ENCODE results near the gene POLD1. TPM values are rescaled to one million over a fixed set of nuclear protein-coding genes. Genes with fewer than 3 reads are reported as not detected.

The POLD1 gene
- total and polyA plus RNA-seq, 2 of the 13 experiments (the other 11 are each of a cell fraction or from before 2014, with no cell fraction given) = 17.4 to 54.0 TPM

GRCh38 chr19:50392759-50393158 is 8.6 kb downstream of the POLD1 start:
- no peaks in the 10 kb centered on the region for H4K20me1 ChIP-seq (ENCODE audit: insufficient read depth, low read length)
- intact Hi-C loops (cut with micrococcal nuclease; ENCODE audit: unreplicated experiment) (no loop called here), in situ Hi-C loops (cut with HindIII; ENCODE audit: extremely low pct_ligation_motif_present, low pct_unique_long_range_greater_than_20kb) (no loop called here)
- no peak overlapping the region for H3K27ac ChIP-seq (ENCODE audit: extremely low read length, insufficient read depth, low read length)
- no peak overlapping the region for H3K9ac ChIP-seq (ENCODE audit: insufficient read depth, low read depth, low read length)
- no peak for FAIRE-seq
- WGBS (ENCODE audit: low lambda C conversion rate) = 90% methylated on average over 5 of the region's 5 CpGs
- ChIA-PET CTCF (ENCODE audit: low intra/inter-chr PET ratio, low total read pairs) (no interaction called here), POLR2A (interaction anchor here (2.6 kb wide), 1 partner anchor 8 kb away, joined by 7 read pairs; the partner anchor contains the start of gene POLD1)
- DNase-seq (ENCODE audit: low spot score) = no peak
- no peak overlapping the region for H3K4me2 ChIP-seq (ENCODE audit: low read depth, low read length)
- H3K9me3 ChIP-seq (ENCODE audit: low read length) = no peaks in the 10 kb centered on the region
- no TSS peak for BruUV-seq (replicated peaks)
- no peaks in the 10 kb centered on the region for H3K27me3 ChIP-seq (ENCODE audit: control insufficient read depth in 1 of 2, insufficient read depth in 2 of 2, low read length in 2 of 2)
- H3K4me1 ChIP-seq (ENCODE audit: insufficient read depth, low read length) = no peaks in the 10 kb centered on the region
- TF ChIP-seq ZNF510 (CRISPR knock-in tag; IDR thresholded peaks at IDR 0.05; ENCODE audit: low read depth) (no peak), TRAFD1 (CRISPR knock-in tag; IDR thresholded peaks at IDR 0.05; ENCODE audit: borderline replicate concordance) (no peak), NKX3-1 (CRISPR knock-in tag; IDR thresholded peaks at IDR 0.05) (no peak), ZNF704 (CRISPR knock-in tag; IDR thresholded peaks at IDR 0.05; ENCODE audit: borderline replicate concordance) (no peak), ZNF773 (CRISPR knock-in tag; IDR thresholded peaks at IDR 0.05; ENCODE audit: borderline replicate concordance) (no peak), CSRNP2 (CRISPR knock-in tag; conservative IDR thresholded peaks at IDR 0.05; ENCODE audit: low read depth) (no peak), KDM6A (CRISPR knock-in tag; IDR thresholded peaks at IDR 0.05; ENCODE audit: low read depth) (no peak), ZNF678 (CRISPR knock-in tag; IDR thresholded peaks at IDR 0.05) (no peak), ZNF260 (CRISPR knock-in tag; IDR thresholded peaks at IDR 0.05; ENCODE audit: borderline replicate concordance, low read depth) (peak; percentile 99)
- H3K36me3 ChIP-seq (replicated peaks in 1 of 2; ENCODE audit: control insufficient read depth in 1 of 2, insufficient read depth in 2 of 2, low read length in 2 of 2) = peaks cover 1 to 18% of the 10 kb centered on the region in 2 experiments
- no peak overlapping the region for H3K4me3 ChIP-seq (replicated peaks in 1 of 3; ENCODE audit: insufficient read depth in 1 of 3, low read depth in 2 of 3, low read length in 3 of 3)
- peaks cover 13% of the 10 kb centered on the region for H3K79me2 ChIP-seq (ENCODE audit: insufficient read depth, low read length)
- H2AFZ ChIP-seq (ENCODE audit: low read length) = no peak overlapping the region
- no peak for ATAC-seq

All from HepG2 (cell line).